Adrenal gland (tissue), 12 donors: ENCODE measurements around the gene PEX10. TPM values are rescaled to one million over a fixed set of nuclear protein-coding genes. Genes with fewer than 3 reads are reported as not detected.
A peak's percentile ranks its signal among the peaks of the same experiment; 100 is the strongest.
"Not testable (repeated sequence)": the region's sequence is repeated elsewhere in the genome, so short reads cannot be mapped to it uniquely, and the experiment has no call there.

ENCODE experiments used
- DNase-seq, 7 donors: peaks; one replicate each; pipeline ENCODE4 v3.0.0-alpha.2; 2019 to 2020
- H3K27ac ChIP-seq, 5 donors: fragments of 200-600 bp; sonication (generic) in 4 of 5; 1 replicate in 3 of 5; 2 replicates in 2 of 5; pipeline versions ENCODE4 v1.5.1 to v1.8.0; 2016 to 2020; ENCODE audit warnings: mild to moderate bottlenecking in 1 of 5
- H3K27me3 ChIP-seq: fragments of 200-600 bp; 2 replicates; pipeline ENCODE4 v1.8.0; 2021
- H3K36me3 ChIP-seq, 2 donors: fragments of 200-600 bp; replicated peaks in 1 of 2; 1 replicate in 1 of 2; 2 replicates in 1 of 2; pipeline versions ENCODE4 v1.5.1 to v1.8.0; 2018 to 2022
- H3K4me1 ChIP-seq, 2 donors: fragments of 200-600 bp; replicated peaks in 1 of 2; 1 replicate in 1 of 2; 2 replicates in 1 of 2; pipeline versions ENCODE4 v1.5.1 to v1.8.0; 2018 to 2021
- H3K4me3 ChIP-seq, 4 donors: fragments of 200-600 bp; sonication (generic) in 3 of 4; one replicate each; pipeline ENCODE4 v1.5.1; 2016 to 2018
- H3K9me3 ChIP-seq, 3 donors: fragments of 200-600 bp; sonication (generic) in 1 of 3; replicated peaks in 1 of 3; 1 replicate in 2 of 3; 2 replicates in 1 of 3; pipeline versions ENCODE4 v1.5.1 to v1.8.0; 2016 to 2021
- POLR2A ChIP-seq, 2 donors: fragments of 450-650 bp; IDR thresholded peaks; one replicate each; pipeline ENCODE4 v1.6.1; 2017; ENCODE audit warnings: antibody characterized with exemption in 2 of 2, mild to moderate bottlenecking in 2 of 2, moderate library complexity in 1 of 2
- WGBS, 4 donors: extraction: QIAGEN DNeasy Blood & Tissue Kit in 2 of 4; methylation state at CpG; one replicate each; pipeline versions ENCODE4 v1.1.5 to v1.1.7; 2013 to 2017; 5-methylcytosine and 5-hydroxymethylcytosine counted together
- intact Hi-C, 2 donors: fragments of 100-400 bp; cut with DNase I; formaldehyde crosslinking; loops; one replicate each; pipeline versions ENCODE4 v1.14.1 to v1.15.0; 2022 to 2023
- polyA plus RNA-seq, 3 donors: library from polyadenylated mRNA; stranded (reverse); fragments of 200-250 nt in 2 of 3; fragments of 350-450 nt in 1 of 3; fragmentation: Illumina TruSeq in 1 of 3; extraction: RNeasy Lipid Tissue Mini Kit (QIAGEN cat#74804) in 1 of 3; gene quantifications; one replicate each; pipeline ENCODE4 v1.2.3, GENCODE V29; 2013 to 2014
- total RNA-seq, 9 donors: library from RNA; depleted of rRNA in 4 of 9; stranded (reverse); fragments of >200 nt in 4 of 9; fragments of 120-200 nt in 1 of 9; fragmentation: NEBNext Ultra II Directional in 1 of 9; extraction: Animal tissue kit (Norgen Biotek cat#: 25700) in 1 of 9; gene quantifications; one replicate each; pipeline versions ENCODE4 v1.1.0 to v1.2.4, GENCODE V29; 2013 to 2023
- TF ChIP-seq, protein P1 (sequence below), 6 experiments: fragments of 450-650 bp in 4 of 6; fragments of 200-600 bp in 2 of 6; sonication (generic) in 1 of 6; IDR thresholded peaks; 1 replicate in 5 of 6; 2 replicates in 1 of 6; pipeline versions ENCODE4 v1.5.1 to v1.8.0; 2016 to 2021; ENCODE audit warnings: antibody characterized with exemption in 6 of 6, mild to moderate bottlenecking in 2 of 6, moderate library complexity in 1 of 6
- donor health status: healthy with polysubstance abuse.
- donor health status: Bipolar disorder and iron deficiency.
- donor health status: DM: yes; HTN: yes; CAD: no.
- donor health status: DM: no; HTN: no; CAD: no.
- donor health status: DM: no; HTN: no; CAD: no.
- donor health status: DM: yes; HTN: yes; CAD: no.

Gene PEX10
- total and polyA plus RNA-seq, 12 donors, result 25.3 to 81.5 (median 44.7) TPM

DNA sequence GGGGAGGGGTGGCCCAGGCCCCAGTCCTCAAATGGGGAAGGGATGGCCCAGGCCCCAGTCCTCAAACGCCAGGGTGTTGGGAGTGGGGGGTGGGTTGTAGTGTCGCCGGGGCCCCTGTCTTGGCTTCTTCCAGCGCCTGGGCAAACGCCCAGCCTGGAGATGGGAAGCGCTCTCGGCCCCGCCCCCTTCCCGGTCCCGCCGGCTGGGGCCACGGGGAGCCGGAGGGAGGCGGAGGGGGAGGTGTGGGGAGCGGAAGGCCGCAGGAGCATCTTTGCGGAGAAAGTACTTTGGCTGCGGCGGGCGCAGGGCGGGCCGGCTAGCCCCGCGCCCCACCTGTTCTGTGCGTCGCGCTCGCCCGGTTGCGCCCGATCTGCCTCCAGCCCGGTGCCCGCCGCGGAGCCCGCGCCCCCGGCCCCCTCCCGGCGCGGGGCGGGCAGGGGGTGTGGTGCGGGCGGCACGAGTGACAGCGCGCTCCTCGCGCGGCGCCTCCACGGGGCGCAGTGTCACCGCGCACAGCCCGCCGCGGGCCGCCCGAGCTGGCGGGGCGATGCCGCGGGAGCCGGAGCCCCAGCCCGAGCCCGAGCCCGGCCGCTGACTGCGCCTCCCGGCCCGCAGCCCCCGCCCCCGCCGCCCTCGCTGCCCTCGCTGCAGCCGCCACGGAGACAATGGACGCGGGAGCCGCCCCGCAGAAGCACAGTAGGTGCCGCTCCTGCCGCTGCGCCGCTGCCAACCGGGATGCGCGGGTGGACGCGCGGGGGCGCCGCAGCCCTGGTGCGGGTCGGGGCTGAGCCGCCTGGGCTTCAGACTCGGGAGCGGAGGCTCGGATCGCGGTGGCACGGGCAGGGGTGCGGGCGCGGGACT is 31.1 kb upstream of the PEX10 start:
- Histone ChIP-seq H3K27me3 (peaks cover 41% of the 10 kb centered on the region), H3K4me1 (no peaks in the 10 kb centered on the region)
- intact Hi-C loops, result no loop called here

DNA sequence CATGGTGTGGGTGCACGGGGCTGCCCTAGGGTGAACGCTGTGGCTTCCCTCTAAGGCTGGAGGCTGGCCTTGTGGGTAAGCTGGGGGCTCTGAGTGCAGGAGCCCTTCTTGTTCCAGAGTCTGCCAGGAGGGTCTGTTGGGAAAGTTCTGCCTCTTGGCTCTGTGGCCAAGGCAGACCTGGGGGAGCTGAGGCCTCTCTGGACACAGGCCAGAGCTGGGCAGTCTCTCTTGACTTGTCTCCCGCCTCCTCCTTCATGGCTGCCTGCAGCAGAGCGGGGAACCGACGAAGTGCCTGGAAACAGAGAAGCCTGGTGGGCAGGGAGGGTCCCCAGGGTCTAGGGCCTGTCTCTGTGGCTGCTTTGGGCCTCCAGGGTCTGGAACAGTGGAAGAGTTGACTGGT is 30.3 kb upstream of the PEX10 start:
- intact Hi-C loops, result no loop called here

More for the DNA sequence above, 31.1 kb upstream of the PEX10 start:
- DNase-seq, result no peak
- no peaks in the 10 kb centered on the region for H3K36me3 ChIP-seq
- TF ChIP-seq POLR2A (IDR thresholded peaks at IDR 0.05), result no peak
- TF ChIP-seq, protein P1, sequence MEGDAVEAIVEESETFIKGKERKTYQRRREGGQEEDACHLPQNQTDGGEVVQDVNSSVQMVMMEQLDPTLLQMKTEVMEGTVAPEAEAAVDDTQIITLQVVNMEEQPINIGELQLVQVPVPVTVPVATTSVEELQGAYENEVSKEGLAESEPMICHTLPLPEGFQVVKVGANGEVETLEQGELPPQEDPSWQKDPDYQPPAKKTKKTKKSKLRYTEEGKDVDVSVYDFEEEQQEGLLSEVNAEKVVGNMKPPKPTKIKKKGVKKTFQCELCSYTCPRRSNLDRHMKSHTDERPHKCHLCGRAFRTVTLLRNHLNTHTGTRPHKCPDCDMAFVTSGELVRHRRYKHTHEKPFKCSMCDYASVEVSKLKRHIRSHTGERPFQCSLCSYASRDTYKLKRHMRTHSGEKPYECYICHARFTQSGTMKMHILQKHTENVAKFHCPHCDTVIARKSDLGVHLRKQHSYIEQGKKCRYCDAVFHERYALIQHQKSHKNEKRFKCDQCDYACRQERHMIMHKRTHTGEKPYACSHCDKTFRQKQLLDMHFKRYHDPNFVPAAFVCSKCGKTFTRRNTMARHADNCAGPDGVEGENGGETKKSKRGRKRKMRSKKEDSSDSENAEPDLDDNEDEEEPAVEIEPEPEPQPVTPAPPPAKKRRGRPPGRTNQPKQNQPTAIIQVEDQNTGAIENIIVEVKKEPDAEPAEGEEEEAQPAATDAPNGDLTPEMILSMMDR (IDR thresholded peaks at IDR 0.05), result peak in 2 of 6 experiments; percentile 5 to 33
- H3K9me3 ChIP-seq, result no peaks in the 10 kb centered on the region
- 0 to 2% (median 1%) methylated on average over 20 to 101 of the region's 107 CpGs for WGBS, 4 donors
- H3K27ac ChIP-seq, result no peak overlapping the region
- no peak overlapping the region for H3K4me3 ChIP-seq

GRCh38 chr1:2441746-2442145 is 29.4 kb upstream of the PEX10 start:
- Histone ChIP-seq H3K27me3 (peaks cover 41% of the 10 kb centered on the region), H3K4me3 (no peak overlapping the region), H3K36me3 (no peaks in the 10 kb centered on the region), H3K9me3 (no peaks in the 10 kb centered on the region), H3K4me1 (no peaks in the 10 kb centered on the region), H3K27ac (no peak overlapping the region)
- intact Hi-C loops, result no loop called here
- TF ChIP-seq, protein P1 (IDR thresholded peaks at IDR 0.05), result no peak
- no peak for TF ChIP-seq POLR2A (IDR thresholded peaks at IDR 0.05)
- WGBS, 4 donors, result 0 to 69% (median 47%) methylated on average over 1 to 13 of the region's 13 CpGs
- DNase-seq, result peak in 1 of 7 donors; percentile 63

More for the DNA sequence above, 30.3 kb upstream of the PEX10 start:
- H3K4me3 ChIP-seq, result no peak overlapping the region
- 33 to 60% (median 47%) methylated on average over 2 to 6 of the region's 6 CpGs for WGBS, 4 donors
- DNase-seq, result no peak
- H3K9me3 ChIP-seq, result no peaks in the 10 kb centered on the region
- peaks cover 41% of the 10 kb centered on the region for H3K27me3 ChIP-seq
- no peaks in the 10 kb centered on the region for H3K36me3 ChIP-seq
- H3K27ac ChIP-seq, result no peak overlapping the region
- no peaks in the 10 kb centered on the region for H3K4me1 ChIP-seq
- TF ChIP-seq POLR2A (IDR thresholded peaks at IDR 0.05), result no peak
- TF ChIP-seq, protein P1 (IDR thresholded peaks at IDR 0.05), result no peak

DNA sequence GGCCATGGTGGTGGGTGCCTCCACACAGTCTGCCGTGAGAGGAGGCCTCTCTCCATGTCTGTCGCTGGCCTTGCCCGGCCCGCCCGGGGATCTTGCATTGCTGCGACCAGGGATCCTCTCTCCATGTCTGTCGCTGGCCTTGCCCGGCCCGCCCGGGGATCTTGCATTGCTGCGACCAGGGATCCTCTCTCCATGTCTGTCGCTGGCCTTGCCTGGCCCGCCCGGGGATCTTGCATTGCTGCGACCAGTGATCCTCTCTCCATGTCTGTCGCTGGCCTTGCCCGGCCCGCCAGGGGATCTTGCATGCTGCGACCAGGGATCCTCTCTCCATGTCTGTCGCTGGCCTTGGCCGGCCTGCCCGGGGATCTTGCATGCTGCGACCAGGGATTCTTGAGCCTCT is 28.0 kb upstream of the PEX10 start:
- 81 to 93% (median 92%) methylated on average over 18 to 23 of the region's 23 CpGs for WGBS, 4 donors
- H3K9me3 ChIP-seq, intact Hi-C loops, H3K4me1 ChIP-seq, DNase-seq, H3K4me3 ChIP-seq, H3K36me3 ChIP-seq, H3K27ac ChIP-seq: not testable (repeated sequence)
- H3K27me3 ChIP-seq, result peaks cover 35% of the 10 kb centered on the region
